ENCODE results near the gene ADAMTS9.
A peak's percentile ranks its signal among the peaks of the same experiment; 100 is the strongest.

The ADAMTS9 gene

DNA sequence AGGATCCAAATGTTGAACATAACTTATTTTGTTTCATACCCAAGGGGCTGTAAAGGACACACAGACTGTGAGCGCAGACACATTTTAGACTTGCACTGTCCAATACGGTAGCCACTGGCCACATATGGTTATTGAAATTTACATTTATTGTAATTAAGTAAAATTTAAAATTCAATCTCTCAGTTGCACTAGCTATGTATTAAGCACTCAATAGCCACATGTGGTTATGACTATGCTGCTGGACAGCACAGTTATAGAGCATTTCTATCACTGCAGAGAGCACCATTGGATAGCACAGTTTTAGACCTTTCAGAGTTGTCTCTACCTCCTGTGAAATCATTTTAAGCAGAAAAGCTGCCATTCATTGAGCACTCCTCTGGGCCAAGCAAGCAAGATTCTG is 204.3 kb downstream of the ADAMTS9 start:
- H3K4me3 ChIP-seq (ENCODE audit: low read depth, low read length), result no peak overlapping the region
- DNase-seq, result no peak
- in situ Hi-C loops (cut with HindIII; ENCODE audit: low pct_ligation_motif_present, low sequenced_read_pairs), result no loop called here
- H3K27ac ChIP-seq, result no peak overlapping the region
- no peaks in the 10 kb centered on the region for H3K36me3 ChIP-seq (replicated peaks)
- H3K27me3 ChIP-seq (replicated peaks), result no peaks in the 10 kb centered on the region
- no peak for TF ChIP-seq CTCF (IDR thresholded peaks at IDR 0.05; ENCODE audit: low read depth, low read length, missing control alignments)

GRCh38 chr3:64475037-64475436 is 212.8 kb downstream of the ADAMTS9 start:
- H3K27me3 ChIP-seq (replicated peaks), result no peaks in the 10 kb centered on the region
- in situ Hi-C loops (cut with HindIII; ENCODE audit: low pct_ligation_motif_present, low sequenced_read_pairs), result no loop called here
- no peak overlapping the region for H3K4me3 ChIP-seq (ENCODE audit: low read depth, low read length)
- DNase-seq, result no peak
- no peaks in the 10 kb centered on the region for H3K36me3 ChIP-seq (replicated peaks)
- H3K27ac ChIP-seq, result no peak overlapping the region
- TF ChIP-seq CTCF (IDR thresholded peaks at IDR 0.05; ENCODE audit: low read depth, low read length, missing control alignments), result peak; percentile 46

DNA sequence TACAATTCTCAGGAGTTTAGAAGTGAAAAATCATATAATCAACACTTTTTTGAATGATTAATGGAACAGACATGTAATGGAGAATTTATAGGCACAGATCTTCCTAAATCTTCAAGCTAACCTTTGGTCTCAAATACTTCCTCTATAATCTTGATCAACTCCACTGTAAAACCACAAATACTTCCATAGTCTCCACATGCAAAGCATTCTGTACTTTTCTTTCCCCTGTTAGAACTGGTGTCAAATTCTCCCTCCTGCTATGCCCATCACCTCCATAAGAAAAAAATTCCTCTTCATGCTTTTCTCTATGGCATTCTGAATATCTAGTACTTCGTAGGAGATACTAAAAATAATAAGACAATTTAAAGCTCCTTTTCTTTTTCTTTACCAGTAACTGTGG is 214.3 kb downstream of the ADAMTS9 start:
- no peaks in the 10 kb centered on the region for H3K36me3 ChIP-seq (replicated peaks)
- no peak for TF ChIP-seq CTCF (IDR thresholded peaks at IDR 0.05; ENCODE audit: low read depth, low read length, missing control alignments)
- in situ Hi-C loops (cut with HindIII; ENCODE audit: low pct_ligation_motif_present, low sequenced_read_pairs), result no loop called here
- DNase-seq, result no peak
- no peak overlapping the region for H3K4me3 ChIP-seq (ENCODE audit: low read depth, low read length)
- no peaks in the 10 kb centered on the region for H3K27me3 ChIP-seq (replicated peaks)
- H3K27ac ChIP-seq, result no peak overlapping the region

DNA sequence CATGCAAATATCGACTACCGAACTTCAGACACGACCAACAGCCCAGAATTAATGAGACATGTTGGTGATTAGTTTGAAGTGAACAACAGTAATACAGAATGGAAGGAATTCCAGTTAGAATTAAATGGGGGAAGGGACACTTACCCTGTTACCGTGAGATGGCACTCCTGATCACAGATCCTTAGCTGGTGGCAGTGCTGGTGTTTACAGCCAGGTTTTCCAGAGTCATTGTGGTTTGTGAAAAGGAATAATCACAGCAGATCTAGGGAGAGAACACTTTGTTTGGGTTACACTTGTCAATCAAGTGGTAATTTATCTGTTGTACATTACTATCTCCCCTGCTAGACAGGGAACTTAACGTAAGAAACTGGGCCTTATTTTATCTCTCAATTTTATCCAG is 217.4 kb downstream of the ADAMTS9 start:
- TF ChIP-seq CTCF (IDR thresholded peaks at IDR 0.05; ENCODE audit: low read depth, low read length, missing control alignments), result no peak
- Histone ChIP-seq H3K27ac (no peak overlapping the region), H3K36me3 (replicated peaks) (no peaks in the 10 kb centered on the region), H3K27me3 (replicated peaks) (no peaks in the 10 kb centered on the region), H3K4me3 (ENCODE audit: low read depth, low read length) (no peak overlapping the region)
- DNase-seq, result no peak
- in situ Hi-C loops (cut with HindIII; ENCODE audit: low pct_ligation_motif_present, low sequenced_read_pairs), result no loop called here

- Histone ChIP-seq H3K36me3 (replicated peaks) (no peaks in the 10 kb centered on the region), H3K27ac (no peak overlapping the region), H3K27me3 (replicated peaks) (no peaks in the 10 kb centered on the region), H3K4me3 (ENCODE audit: low read depth, low read length) (no peak overlapping the region)
- no peak for DNase-seq
- in situ Hi-C loops (cut with HindIII; ENCODE audit: low pct_ligation_motif_present, low sequenced_read_pairs), result no loop called here
- no peak for TF ChIP-seq CTCF (IDR thresholded peaks at IDR 0.05; ENCODE audit: low read depth, low read length, missing control alignments)
These were observed 220.4 kb downstream of the ADAMTS9 start for GRCh38 chr3:64467255-64467944.

Measured in brain microvascular endothelial cell (primary cell).